Kidney (tissue), 22 donors: ENCODE measurements around the gene PCDH12. TPM values are rescaled to one million over a fixed set of nuclear protein-coding genes. Genes with fewer than 3 reads are reported as not detected.

ENCODE experiments used
- DNase-seq, 5 donors: peaks; one replicate each; pipeline ENCODE4 v3.0.0-alpha.2; 2013 to 2020
- FAIRE-seq: peaks from 2 replicates; lab custom pipeline; 2012; peaks lifted over from hg19 to GRCh38; lab: Jason Lieb, UNC
- H3K27ac ChIP-seq, 2 donors: one replicate each; pipeline ENCODE4 v1.7.0; 2013; ENCODE audit warnings: low read depth in 2 of 2, low read length in 2 of 2, inconsistent platforms in 1 of 2
- H3K27me3 ChIP-seq: one replicate; pipeline ENCODE4 v1.7.1; 2013; ENCODE audit warnings: low read length, inconsistent platforms; ENCODE audit not compliant: control insufficient read depth, insufficient read depth
- H3K36me3 ChIP-seq, 3 donors: one replicate each; pipeline versions ENCODE4 v1.7.0 to v1.7.1; 2013; ENCODE audit warnings: low read length in 3 of 3, control low read depth in 1 of 3, inconsistent platforms in 1 of 3; ENCODE audit not compliant: insufficient read depth in 3 of 3, control insufficient read depth in 2 of 3
- H3K4me1 ChIP-seq, 3 donors: one replicate each; pipeline versions ENCODE4 v1.7.0 to v1.7.1; 2013; ENCODE audit warnings: low read length in 3 of 3, inconsistent platforms in 1 of 3, low read depth in 1 of 3; ENCODE audit not compliant: control insufficient read depth in 2 of 3, insufficient read depth in 2 of 3
- H3K4me3 ChIP-seq, 3 donors: one replicate each; pipeline versions ENCODE4 v1.7.0 to v1.8.1; 2013; ENCODE audit warnings: low read length in 3 of 3, control low read depth in 1 of 3, inconsistent platforms in 1 of 3
- H3K9ac ChIP-seq, 3 donors: one replicate each; pipeline versions ENCODE4 v1.7.0 to v1.7.1; 2013; ENCODE audit warnings: low read length in 3 of 3, control low read depth in 1 of 3, inconsistent platforms in 1 of 3
- H3K9me3 ChIP-seq, 3 donors: one replicate each; pipeline versions ENCODE4 v1.7.0 to v1.7.1; 2013; ENCODE audit warnings: low read length in 3 of 3, control low read depth in 1 of 3, inconsistent platforms in 1 of 3; ENCODE audit not compliant: control insufficient read depth in 2 of 3, insufficient read depth in 1 of 3
- intact Hi-C: fragments of 100-400 bp; cut with DNase I; formaldehyde crosslinking; loops from one replicate; pipeline ENCODE4 v1.11.1; 2022
- long read RNA-seq, 10 donors: library from polyadenylated mRNA in 1 of 10; unstranded in 1 of 10; transcript quantifications; one replicate each; pipeline ENCODE4 v2.0.0 and lab custom pipeline, GENCODE V29; 2021 to 2026
- polyA plus RNA-seq: library from polyadenylated mRNA; stranded (reverse); fragments of 350-450 nt; fragmentation: Illumina TruSeq; extraction: RNeasy Lipid Tissue Mini Kit (QIAGEN cat#74804); gene quantifications from one replicate; pipeline ENCODE4 v1.2.3, GENCODE V29; 2014; ENCODE audit warnings: low read depth, low replicate concordance; ENCODE audit not compliant: insufficient read depth
- total RNA-seq: library from RNA; stranded (reverse); fragmentation: NEBNext Ultra II Directional; extraction: Animal tissue kit (Norgen Biotek cat#: 25700); gene quantifications from one replicate; pipeline ENCODE4 v1.2.1, GENCODE V29; 2021
- TF ChIP-seq, protein P1 (sequence below): IDR thresholded peaks from 3 replicates; pipeline ENCODE4 v1.5.1; 2012; ENCODE audit warnings: mild to moderate bottlenecking, moderate library complexity, borderline replicate concordance; ENCODE audit not compliant: insufficient read depth; ENCODE audit errors: extremely low read depth
- donor health status: control.
- donor health status: control.
- donor health status: control.
- donor health status: control.
- donor health status: control.
- donor health status: DM: yes; HTN: yes; CAD: no.
- donor health status: Normal renal cell carcinoma (clear cell type).

The PCDH12 gene
- total RNA-seq, result 14.1 TPM
- 7.4 TPM for polyA plus RNA-seq
- long read RNA-seq, donor 1, full-length matches to known transcripts, result 4 of 4 reads
- long read RNA-seq, donor 1, partial matches to known transcripts, result 0 of 4 reads
- long read RNA-seq, donor 1, other reads (novel, unspliced or antisense), result 0 of 4 reads
- long read RNA-seq, donor 2, full-length matches to known transcripts, result 4 of 4 reads
- long read RNA-seq, donor 2, partial matches to known transcripts, result 0 of 4 reads
- long read RNA-seq, donor 2, other reads (novel, unspliced or antisense), result 0 of 4 reads
- long read RNA-seq, donor 3, full-length matches to known transcripts, result 7 of 7 reads
- long read RNA-seq, donor 3, partial matches to known transcripts, result 0 of 7 reads
- long read RNA-seq, donor 3, other reads (novel, unspliced or antisense), result 0 of 7 reads
- long read RNA-seq, donor 4, full-length matches to known transcripts, result 3 of 30 reads
- long read RNA-seq, donor 4, partial matches to known transcripts, result 27 of 30 reads
- long read RNA-seq, donor 4, other reads (novel, unspliced or antisense), result 0 of 30 reads
- long read RNA-seq, donor 5, result 0 reads
- long read RNA-seq, donor 6, full-length matches to known transcripts, result 3 of 3 reads
- long read RNA-seq, donor 6, partial matches to known transcripts, result 0 of 3 reads
- long read RNA-seq, donor 6, other reads (novel, unspliced or antisense), result 0 of 3 reads
- long read RNA-seq, donor 7, full-length matches to known transcripts, result 5 of 10 reads
- long read RNA-seq, donor 7, partial matches to known transcripts, result 4 of 10 reads
- long read RNA-seq, donor 7, other reads (novel, unspliced or antisense), result 1 of 10 reads
- long read RNA-seq, donor 8, full-length matches to known transcripts, result 8 of 8 reads
- long read RNA-seq, donor 8, partial matches to known transcripts, result 0 of 8 reads
- long read RNA-seq, donor 8, other reads (novel, unspliced or antisense), result 0 of 8 reads
- long read RNA-seq, donor 9, full-length matches to known transcripts, result 2 of 2 reads
- long read RNA-seq, donor 9, partial matches to known transcripts, result 0 of 2 reads
- long read RNA-seq, donor 9, other reads (novel, unspliced or antisense), result 0 of 2 reads
- long read RNA-seq, donor 10, full-length matches to known transcripts, result 7 of 7 reads
- long read RNA-seq, donor 10, partial matches to known transcripts, result 0 of 7 reads
- long read RNA-seq, donor 10, other reads (novel, unspliced or antisense), result 0 of 7 reads

DNA sequence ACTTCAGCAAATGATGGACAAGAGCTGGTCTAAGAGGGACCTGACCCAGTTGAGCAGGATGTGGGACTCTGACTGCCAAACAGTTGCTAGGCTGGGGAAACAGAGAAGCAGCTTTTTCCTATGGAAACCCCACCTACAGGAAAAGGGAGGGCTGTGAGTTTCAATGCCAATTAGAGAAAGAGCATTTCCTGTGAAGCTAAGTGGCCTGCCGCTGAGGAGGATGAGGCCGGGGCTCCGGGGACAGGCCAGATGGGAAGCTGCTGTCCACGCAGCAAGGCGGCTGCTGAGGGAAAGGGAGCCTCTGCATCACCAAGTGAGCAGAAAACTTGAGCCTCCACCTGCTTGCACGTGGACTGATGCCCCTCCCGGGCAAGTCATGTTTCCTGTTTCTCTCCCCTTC lies at the start of gene PCDH12:
Gene PCDH12 (minus strand): TSS at position 90 of the 400 bp plus-strand sequence. CDS start 351 bp downstream, outside the sequence.
- H3K4me1 ChIP-seq, result peaks cover 3 to 12% (median 4%) of the 10 kb centered on the region in 3 donors
- H3K27ac ChIP-seq, result peak within 1 kb of the TSS; percentile 26 to 39
- H3K4me3 ChIP-seq, result peak within 1 kb of the TSS in 2 of 3 donors; percentile 53 to 57
- DNase-seq (peak in 4 of 5 donors; percentile 49 to 93 (median 74)), FAIRE-seq (no peak)
- no peaks in the 10 kb centered on the region for H3K27me3 ChIP-seq
- H3K9ac ChIP-seq, result peak within 1 kb of the TSS in 1 of 3 donors; percentile 22
- TF ChIP-seq, protein P1, sequence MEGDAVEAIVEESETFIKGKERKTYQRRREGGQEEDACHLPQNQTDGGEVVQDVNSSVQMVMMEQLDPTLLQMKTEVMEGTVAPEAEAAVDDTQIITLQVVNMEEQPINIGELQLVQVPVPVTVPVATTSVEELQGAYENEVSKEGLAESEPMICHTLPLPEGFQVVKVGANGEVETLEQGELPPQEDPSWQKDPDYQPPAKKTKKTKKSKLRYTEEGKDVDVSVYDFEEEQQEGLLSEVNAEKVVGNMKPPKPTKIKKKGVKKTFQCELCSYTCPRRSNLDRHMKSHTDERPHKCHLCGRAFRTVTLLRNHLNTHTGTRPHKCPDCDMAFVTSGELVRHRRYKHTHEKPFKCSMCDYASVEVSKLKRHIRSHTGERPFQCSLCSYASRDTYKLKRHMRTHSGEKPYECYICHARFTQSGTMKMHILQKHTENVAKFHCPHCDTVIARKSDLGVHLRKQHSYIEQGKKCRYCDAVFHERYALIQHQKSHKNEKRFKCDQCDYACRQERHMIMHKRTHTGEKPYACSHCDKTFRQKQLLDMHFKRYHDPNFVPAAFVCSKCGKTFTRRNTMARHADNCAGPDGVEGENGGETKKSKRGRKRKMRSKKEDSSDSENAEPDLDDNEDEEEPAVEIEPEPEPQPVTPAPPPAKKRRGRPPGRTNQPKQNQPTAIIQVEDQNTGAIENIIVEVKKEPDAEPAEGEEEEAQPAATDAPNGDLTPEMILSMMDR, result no peak
- no peaks in the 10 kb centered on the region for H3K36me3 ChIP-seq
- intact Hi-C loops, result loop anchor here (10.0 kb wide), 1 partner anchor 263 kb away; no protein-coding TSS in a partner anchor
- no peaks in the 10 kb centered on the region for H3K9me3 ChIP-seq

DNA sequence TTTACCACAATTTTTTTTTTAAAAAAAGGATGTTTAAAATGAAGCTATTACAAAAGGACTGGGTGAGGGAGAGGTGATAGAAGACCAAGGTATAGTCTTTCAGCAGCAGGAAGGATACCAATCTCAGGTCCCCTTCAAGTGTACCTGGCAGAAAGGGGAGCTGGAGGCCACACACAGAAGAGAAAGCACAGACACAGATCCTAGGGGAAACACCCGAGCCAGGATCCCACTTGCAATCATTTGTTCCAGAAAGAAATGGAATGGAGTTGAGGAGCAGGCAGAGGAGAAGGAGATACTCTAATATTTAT lies 49.2 kb upstream of the PCDH12 start:
- no peak for DNase-seq
- TF ChIP-seq, protein P1, result no peak
- Histone ChIP-seq H3K27me3 (no peaks in the 10 kb centered on the region), H3K27ac (no peak overlapping the region), H3K4me3 (no peak overlapping the region), H3K36me3 (peaks cover 0 to 38% (median 29%) of the 10 kb centered on the region in 3 donors), H3K9ac (no peak overlapping the region), H3K4me1 (peaks cover 0 to 10% (median 0%) of the 10 kb centered on the region in 3 donors), H3K9me3 (no peaks in the 10 kb centered on the region)
- no peak for FAIRE-seq
- intact Hi-C loops, result no loop called here

DNA sequence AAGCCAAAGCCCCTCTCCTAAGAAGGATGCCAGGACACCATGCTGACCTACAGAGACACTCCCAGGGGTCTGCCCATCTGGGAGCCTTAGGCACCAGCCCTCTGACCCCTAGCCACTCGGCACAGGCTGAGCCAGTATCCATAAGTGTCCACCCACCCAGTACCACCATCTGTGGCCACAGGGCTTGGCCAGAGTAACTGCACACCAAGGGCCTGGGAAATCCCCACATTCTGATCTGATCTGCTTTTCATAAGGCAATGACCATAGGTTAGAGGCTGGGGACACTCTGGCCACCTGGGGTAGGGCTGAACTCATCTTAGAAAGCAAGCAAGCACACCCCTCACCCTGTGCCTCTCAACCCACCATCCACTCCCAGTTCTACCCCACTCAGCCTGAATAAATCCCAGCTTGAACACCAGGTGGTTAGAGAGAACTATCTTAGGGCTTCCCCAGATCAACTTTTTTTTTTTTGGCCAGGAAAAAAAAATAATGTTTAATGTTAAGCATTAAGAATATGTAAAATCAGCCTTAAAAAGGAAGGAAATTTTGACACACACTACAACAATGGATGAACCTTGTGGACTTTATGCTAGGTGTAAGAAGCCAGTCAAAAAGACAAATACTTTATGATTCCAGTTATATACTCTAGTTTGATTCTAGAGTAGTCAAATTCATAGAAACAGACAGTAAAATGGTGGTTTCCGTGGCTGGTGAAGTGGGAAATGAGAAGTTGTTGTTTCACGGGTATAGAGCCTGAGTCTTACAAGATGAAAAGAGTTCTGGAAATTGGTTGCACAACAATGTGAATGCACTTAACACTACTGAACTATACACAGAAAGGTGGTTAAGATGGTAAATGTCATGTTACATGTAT lies 48.6 kb upstream of the PCDH12 start:
- no peaks in the 10 kb centered on the region for H3K9me3 ChIP-seq
- H3K4me1 ChIP-seq, result peaks cover 0 to 5% (median 0%) of the 10 kb centered on the region in 3 donors
- intact Hi-C loops, result no loop called here
- FAIRE-seq, result no peak
- DNase-seq, result no peak
- H3K27me3 ChIP-seq, result no peaks in the 10 kb centered on the region
- TF ChIP-seq, protein P1, result no peak
- no peak overlapping the region for H3K9ac ChIP-seq
- no peak overlapping the region for H3K4me3 ChIP-seq
- peaks cover 0 to 44% (median 34%) of the 10 kb centered on the region in 3 donors for H3K36me3 ChIP-seq
- H3K27ac ChIP-seq, result no peak overlapping the region
